HUES6 (cell line): Measurements from ENCODE around the gene STAM.
A peak's percentile ranks its signal among the peaks of the same experiment; 100 is the strongest.

ENCODE experiments used
- H3K27ac ChIP-seq: 2 replicates; pipeline ENCODE4 v1.7.0; 2013; ENCODE audit warnings: low read depth, mild to moderate bottlenecking, low read length, inconsistent platforms
- H3K27me3 ChIP-seq: 2 replicates; pipeline ENCODE4 v1.6.1; 2013; ENCODE audit warnings: low read length; ENCODE audit not compliant: control insufficient read depth, insufficient read depth
- H3K36me3 ChIP-seq: 2 replicates; pipeline ENCODE4 v1.6.1; 2013; ENCODE audit warnings: low read length; ENCODE audit not compliant: control insufficient read depth, insufficient read depth
- H3K4me1 ChIP-seq: 2 replicates; pipeline ENCODE4 v1.6.1; 2013; ENCODE audit warnings: low read length; ENCODE audit not compliant: control insufficient read depth, insufficient read depth
- H3K4me3 ChIP-seq: 2 replicates; pipeline ENCODE4 v1.5.1; 2013; ENCODE audit warnings: low read depth, low read length
- H3K9ac ChIP-seq: one replicate; pipeline ENCODE4 v1.6.1; 2013; ENCODE audit warnings: mild to moderate bottlenecking, low read length
- H3K9me3 ChIP-seq: 2 replicates; pipeline ENCODE4 v1.6.1; 2013; ENCODE audit warnings: low read depth, low read length; ENCODE audit not compliant: control insufficient read depth, insufficient read depth

STAM gene

GRCh38 chr10:17648243-17649035, 4.5 kb downstream of the STAM start:
- H3K36me3 ChIP-seq = peaks cover 9% of the 10 kb centered on the region; the same call in 1 of the 2 replicates
- H3K9me3 ChIP-seq = peaks cover 6% of the 10 kb centered on the region
- H3K27ac ChIP-seq = no peak overlapping the region
- H3K4me1 ChIP-seq = peaks cover 21% of the 10 kb centered on the region
- no peak overlapping the region for H3K4me3 ChIP-seq
- no peaks in the 10 kb centered on the region for H3K27me3 ChIP-seq
- H3K9ac ChIP-seq = no peak overlapping the region

GRCh38 chr10:17649052-17649451, 5.1 kb downstream of the STAM start:
- Histone ChIP-seq H3K9ac (no peak overlapping the region), H3K27me3 (no peaks in the 10 kb centered on the region), H3K4me3 (no peak overlapping the region), H3K9me3 (peaks cover 12% of the 10 kb centered on the region), H3K36me3 (peaks cover 11% of the 10 kb centered on the region; the same call in 1 of the 2 replicates), H3K4me1 (peaks cover 21% of the 10 kb centered on the region), H3K27ac (no peak overlapping the region)

- no peak overlapping the region for H3K27ac ChIP-seq
- H3K4me3 ChIP-seq = no peak overlapping the region
- peaks cover 11% of the 10 kb centered on the region; the same call in 1 of the 2 replicates for H3K36me3 ChIP-seq
- peaks cover 17% of the 10 kb centered on the region for H3K9me3 ChIP-seq
- peaks cover 21% of the 10 kb centered on the region for H3K4me1 ChIP-seq
- no peaks in the 10 kb centered on the region for H3K27me3 ChIP-seq
- H3K9ac ChIP-seq = no peak overlapping the region
These were observed 5.9 kb downstream of the STAM start for GRCh38 chr10:17649836-17650235.

GRCh38 chr10:17650416-17650815, 6.5 kb downstream of the STAM start:
- peak overlapping the region; percentile 37 for H3K4me3 ChIP-seq
- no peaks in the 10 kb centered on the region for H3K27me3 ChIP-seq
- H3K36me3 ChIP-seq = peaks cover 11% of the 10 kb centered on the region; the same call in 1 of the 2 replicates
- peak overlapping the region; percentile 51 for H3K9ac ChIP-seq
- H3K4me1 ChIP-seq = peaks cover 17% of the 10 kb centered on the region
- peak overlapping the region; percentile 74; the same call in 1 of the 2 replicates for H3K27ac ChIP-seq
- H3K9me3 ChIP-seq = peaks cover 22% of the 10 kb centered on the region

GRCh38 chr10:17651896-17652295, 7.9 kb downstream of the STAM start:
- H3K4me3 ChIP-seq = no peak overlapping the region
- H3K36me3 ChIP-seq = peaks cover 11% of the 10 kb centered on the region; the same call in 1 of the 2 replicates
- H3K27ac ChIP-seq = no peak overlapping the region
- H3K9me3 ChIP-seq = peaks cover 32% of the 10 kb centered on the region
- no peaks in the 10 kb centered on the region for H3K27me3 ChIP-seq
- peaks cover 9% of the 10 kb centered on the region for H3K4me1 ChIP-seq
- no peak overlapping the region for H3K9ac ChIP-seq

GRCh38 chr10:17652585-17652984, 8.6 kb downstream of the STAM start:
- Histone ChIP-seq H3K4me3 (no peak overlapping the region), H3K9me3 (peaks cover 32% of the 10 kb centered on the region), H3K27me3 (no peaks in the 10 kb centered on the region), H3K4me1 (peaks cover 9% of the 10 kb centered on the region), H3K36me3 (peaks cover 11% of the 10 kb centered on the region; the same call in 1 of the 2 replicates), H3K27ac (no peak overlapping the region), H3K9ac (no peak overlapping the region)

GRCh38 chr10:17655009-17655408, 11.1 kb downstream of the STAM start:
- H3K27me3 ChIP-seq = no peaks in the 10 kb centered on the region
- no peak overlapping the region for H3K4me3 ChIP-seq
- peaks cover 8% of the 10 kb centered on the region for H3K4me1 ChIP-seq
- no peak overlapping the region for H3K9ac ChIP-seq
- H3K9me3 ChIP-seq = peaks cover 36% of the 10 kb centered on the region
- peaks cover 7% of the 10 kb centered on the region; the same call in 1 of the 2 replicates for H3K36me3 ChIP-seq
- no peak overlapping the region for H3K27ac ChIP-seq

- Histone ChIP-seq H3K4me1 (peaks cover 3% of the 10 kb centered on the region; the same call in 1 of the 2 replicates), H3K27me3 (no peaks in the 10 kb centered on the region), H3K27ac (no peak overlapping the region), H3K9me3 (peaks cover 36% of the 10 kb centered on the region), H3K4me3 (no peak overlapping the region), H3K36me3 (peaks cover 7% of the 10 kb centered on the region; the same call in 1 of the 2 replicates), H3K9ac (no peak overlapping the region)
These were observed 11.7 kb downstream of the STAM start for GRCh38 chr10:17655567-17656146.

GRCh38 chr10:17657103-17657500, 13.2 kb downstream of the STAM start:
- Histone ChIP-seq H3K9me3 (peaks cover 36% of the 10 kb centered on the region), H3K4me3 (no peak overlapping the region), H3K27ac (no peak overlapping the region), H3K36me3 (peaks cover 11% of the 10 kb centered on the region; the same call in 1 of the 2 replicates), H3K4me1 (no peaks in the 10 kb centered on the region), H3K9ac (no peak overlapping the region), H3K27me3 (no peaks in the 10 kb centered on the region)

- no peaks in the 10 kb centered on the region for H3K27me3 ChIP-seq
- no peak overlapping the region for H3K9ac ChIP-seq
- H3K36me3 ChIP-seq = peaks cover 10% of the 10 kb centered on the region; the same call in 1 of the 2 replicates
- H3K4me1 ChIP-seq = no peaks in the 10 kb centered on the region
- H3K9me3 ChIP-seq = peaks cover 24% of the 10 kb centered on the region
- no peak overlapping the region for H3K4me3 ChIP-seq
- H3K27ac ChIP-seq = no peak overlapping the region
These were observed 15.4 kb downstream of the STAM start for GRCh38 chr10:17659365-17659764.

- Histone ChIP-seq H3K9ac (no peak overlapping the region), H3K4me1 (peaks cover 3% of the 10 kb centered on the region; the same call in 1 of the 2 replicates), H3K9me3 (peaks cover 13% of the 10 kb centered on the region), H3K27me3 (no peaks in the 10 kb centered on the region), H3K27ac (no peak overlapping the region), H3K4me3 (no peak overlapping the region), H3K36me3 (peaks cover 10% of the 10 kb centered on the region; the same call in 1 of the 2 replicates)
These were observed 17.0 kb downstream of the STAM start for GRCh38 chr10:17660921-17661320.
